Measurements from ENCODE around the gene MOBP.

DNA sequence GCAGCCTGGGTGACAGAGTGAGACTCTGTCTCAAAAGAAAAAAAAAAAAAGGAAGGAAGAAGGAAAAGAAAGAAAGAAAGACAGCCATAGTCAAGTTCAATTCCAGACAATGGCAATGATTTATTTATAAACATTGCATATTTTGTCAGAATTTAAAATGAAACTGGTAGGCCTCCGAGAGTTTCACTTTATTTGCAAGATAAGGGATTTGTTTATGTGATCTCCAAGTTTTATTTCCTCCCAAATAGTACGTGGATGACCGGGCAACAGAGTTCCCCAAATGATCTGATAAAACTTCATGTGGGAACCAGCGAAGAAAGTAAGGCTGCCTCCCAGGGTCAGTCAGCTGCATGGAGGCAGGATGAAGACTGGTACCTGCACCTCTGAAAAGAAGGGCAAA is 28.6 kb upstream of the MOBP start:
- TF ChIP-seq, protein P1, sequence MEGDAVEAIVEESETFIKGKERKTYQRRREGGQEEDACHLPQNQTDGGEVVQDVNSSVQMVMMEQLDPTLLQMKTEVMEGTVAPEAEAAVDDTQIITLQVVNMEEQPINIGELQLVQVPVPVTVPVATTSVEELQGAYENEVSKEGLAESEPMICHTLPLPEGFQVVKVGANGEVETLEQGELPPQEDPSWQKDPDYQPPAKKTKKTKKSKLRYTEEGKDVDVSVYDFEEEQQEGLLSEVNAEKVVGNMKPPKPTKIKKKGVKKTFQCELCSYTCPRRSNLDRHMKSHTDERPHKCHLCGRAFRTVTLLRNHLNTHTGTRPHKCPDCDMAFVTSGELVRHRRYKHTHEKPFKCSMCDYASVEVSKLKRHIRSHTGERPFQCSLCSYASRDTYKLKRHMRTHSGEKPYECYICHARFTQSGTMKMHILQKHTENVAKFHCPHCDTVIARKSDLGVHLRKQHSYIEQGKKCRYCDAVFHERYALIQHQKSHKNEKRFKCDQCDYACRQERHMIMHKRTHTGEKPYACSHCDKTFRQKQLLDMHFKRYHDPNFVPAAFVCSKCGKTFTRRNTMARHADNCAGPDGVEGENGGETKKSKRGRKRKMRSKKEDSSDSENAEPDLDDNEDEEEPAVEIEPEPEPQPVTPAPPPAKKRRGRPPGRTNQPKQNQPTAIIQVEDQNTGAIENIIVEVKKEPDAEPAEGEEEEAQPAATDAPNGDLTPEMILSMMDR (IDR thresholded peaks at IDR 0.05; ENCODE audit: insufficient read depth, low read length, poor library complexity, severe bottlenecking): no peak
- no peak for TF ChIP-seq EZH2phosphoT487 (conservative IDR thresholded peaks at IDR 0.05; ENCODE audit: low read length)

Measured in SU-DHL-6 (cell line).